ENCODE measurements around the gene KRT85.
"Not testable (repeated sequence)": the region's sequence is repeated elsewhere in the genome, so short reads cannot be mapped to it uniquely, and the experiment has no call there.

KRT85 gene

GRCh38 chr12:52347551-52348510 lies 19.4 kb downstream of the KRT85 start:
- DNase-seq (ENCODE audit: low read depth): no peak

- DNase-seq (ENCODE audit: low read depth): no peak
These were observed 20.3 kb downstream of the KRT85 start for GRCh38 chr12:52347016-52347415.

GRCh38 chr12:52346593-52346992 lies 20.7 kb downstream of the KRT85 start:
- no peak for DNase-seq (ENCODE audit: low read depth)

- DNase-seq (ENCODE audit: low read depth): not testable (repeated sequence)
These were observed 22.2 kb downstream of the KRT85 start for GRCh38 chr12:52345041-52345440.

GRCh38 chr12:52344111-52344510 lies 23.2 kb downstream of the KRT85 start:
- DNase-seq (ENCODE audit: low read depth): no peak

GRCh38 chr12:52343550-52343949 lies 23.7 kb downstream of the KRT85 start:
- DNase-seq (ENCODE audit: low read depth): no peak

- no peak for DNase-seq (ENCODE audit: low read depth)
These were observed 24.3 kb downstream of the KRT85 start for GRCh38 chr12:52342781-52343490.

GRCh38 chr12:52341066-52341580 lies 26.2 kb downstream of the KRT85 start:
- no peak for DNase-seq (ENCODE audit: low read depth)

- no peak for DNase-seq (ENCODE audit: low read depth)
These were observed 28.9 kb downstream of the KRT85 start for GRCh38 chr12:52338241-52338960.

- peak; percentile 9 for DNase-seq (ENCODE audit: low read depth)
These were observed 30.2 kb downstream of the KRT85 start for GRCh38 chr12:52337054-52337453.

- no peak for DNase-seq (ENCODE audit: low read depth)
These were observed 30.6 kb downstream of the KRT85 start for GRCh38 chr12:52336641-52337040.

- no peak for DNase-seq (ENCODE audit: low read depth)
These were observed 31.6 kb downstream of the KRT85 start for GRCh38 chr12:52335598-52336262.

GRCh38 chr12:52334185-52334584 lies 33.1 kb downstream of the KRT85 start:
- no peak for DNase-seq (ENCODE audit: low read depth)

- DNase-seq (ENCODE audit: low read depth): no peak
These were observed 34.0 kb downstream of the KRT85 start for GRCh38 chr12:52333321-52333720.

GRCh38 chr12:52332381-52332780 lies 34.9 kb downstream of the KRT85 start:
- no peak for DNase-seq (ENCODE audit: low read depth)

- DNase-seq (ENCODE audit: low read depth): no peak
These were observed 35.4 kb downstream of the KRT85 start for GRCh38 chr12:52331833-52332232.

- DNase-seq (ENCODE audit: low read depth): no peak
These were observed 36.2 kb downstream of the KRT85 start for GRCh38 chr12:52331039-52331438.

- no peak for DNase-seq (ENCODE audit: low read depth)
These were observed 39.3 kb downstream of the KRT85 start for GRCh38 chr12:52327830-52328500.

GRCh38 chr12:52327052-52327829 lies 40.0 kb downstream of the KRT85 start:
- DNase-seq (ENCODE audit: low read depth): peak; percentile 88

- no peak for DNase-seq (ENCODE audit: low read depth)
These were observed 43.2 kb downstream of the KRT85 start for GRCh38 chr12:52324153-52324444.

All from iris pigment epithelial cell (primary cell).